Stimulated activated CD8-positive, alpha-beta memory T cell treated with anti-CD3 and anti-CD28 coated beads, Interleukin-15, amount 100 ng/mL, for 48 hours (primary cell): ENCODE data around the gene NR2C2AP.
A peak's percentile ranks its signal among the peaks of the same experiment; 100 is the strongest.

ENCODE experiments used
- DNase-seq, 2 donors: peaks; one replicate each; pipeline ENCODE4 v3.0.0-alpha.2; 2020; ENCODE audit warnings: low read depth in 2 of 2

The NR2C2AP gene

GRCh38 chr19:19214892-19215291 is 11.7 kb upstream of the NR2C2AP start:
- DNase-seq: no peak

- DNase-seq: no peak
Measured at GRCh38 chr19:19214159-19214490, 10.9 kb upstream of the NR2C2AP start.

- no peak for DNase-seq
Measured at GRCh38 chr19:19213426-19214158, 10.4 kb upstream of the NR2C2AP start.

GRCh38 chr19:19212916-19213315 is 9.7 kb upstream of the NR2C2AP start:
- DNase-seq: no peak

- no peak for DNase-seq
Measured at GRCh38 chr19:19211499-19212420, 8.5 kb upstream of the NR2C2AP start, which contains the start of gene NCAN. Gene NCAN (plus strand): TSS chr19:19211958. CDS start chr19:19216954, 4,996 bp downstream.

GRCh38 chr19:19209372-19209771 is 6.2 kb upstream of the NR2C2AP start:
- DNase-seq: no peak

GRCh38 chr19:19207637-19208572 is 4.7 kb upstream of the NR2C2AP start:
- no peak for DNase-seq

GRCh38 chr19:19206938-19207337 is 3.7 kb upstream of the NR2C2AP start:
- no peak for DNase-seq

GRCh38 chr19:19205416-19206410 is 2.5 kb upstream of the NR2C2AP start:
- no peak for DNase-seq

GRCh38 chr19:19204181-19204580 is 967 bp upstream of the NR2C2AP start:
- DNase-seq: no peak

GRCh38 chr19:19202707-19203011 is 555 bp downstream of the NR2C2AP start:
- DNase-seq: no peak

- no peak for DNase-seq
Measured at GRCh38 chr19:19201697-19202630, 1.2 kb downstream of the NR2C2AP start.

GRCh38 chr19:19193926-19194325 is 9.3 kb downstream of the NR2C2AP start:
- no peak for DNase-seq

- no peak for DNase-seq
Measured at GRCh38 chr19:19192910-19193423, 10.2 kb downstream of the NR2C2AP start.

GRCh38 chr19:19192078-19192882 is 10.9 kb downstream of the NR2C2AP start, which contains the start of the genes BORCS8 and RFXANK:
Gene BORCS8 (minus strand): TSS chr19:19192152. CDS start chr19:19192117, 35 bp downstream.
Gene RFXANK (plus strand): TSS chr19:19192258. CDS start chr19:19193947, 1,689 bp downstream.
- DNase-seq: peak; percentile 98 to 99

GRCh38 chr19:19191768-19192077 is 11.5 kb downstream of the NR2C2AP start:
- DNase-seq: no peak

GRCh38 chr19:19186742-19187141 is 16.5 kb downstream of the NR2C2AP start:
- DNase-seq: no peak
